Dermis microvascular lymphatic vessel endothelial cell (primary cell): ENCODE results near the gene ARID1B. TPM values are rescaled to one million over a fixed set of nuclear protein-coding genes. Genes with fewer than 3 reads are reported as not detected.
A peak's percentile ranks its signal among the peaks of the same experiment; 100 is the strongest.
"Not testable (repeated sequence)": the region's sequence is repeated elsewhere in the genome, so short reads cannot be mapped to it uniquely, and the experiment has no call there.

Source experiments
- DNase-seq, 2 donors: peaks; one replicate each; pipeline versions ENCODE4 v3.0.0 to v3.0.0-alpha.2; 2010; ENCODE audit warnings: low read depth in 2 of 2
- total RNA-seq: library from RNA; depleted of rRNA; stranded (reverse); fragments of >200 nt; gene quantifications from 2 replicates; pipeline ENCODE4 v1.2.1, GENCODE V29; 2014

Gene ARID1B
- total RNA-seq, 1 donor from 2014 or later, result 22.0 TPM

DNA sequence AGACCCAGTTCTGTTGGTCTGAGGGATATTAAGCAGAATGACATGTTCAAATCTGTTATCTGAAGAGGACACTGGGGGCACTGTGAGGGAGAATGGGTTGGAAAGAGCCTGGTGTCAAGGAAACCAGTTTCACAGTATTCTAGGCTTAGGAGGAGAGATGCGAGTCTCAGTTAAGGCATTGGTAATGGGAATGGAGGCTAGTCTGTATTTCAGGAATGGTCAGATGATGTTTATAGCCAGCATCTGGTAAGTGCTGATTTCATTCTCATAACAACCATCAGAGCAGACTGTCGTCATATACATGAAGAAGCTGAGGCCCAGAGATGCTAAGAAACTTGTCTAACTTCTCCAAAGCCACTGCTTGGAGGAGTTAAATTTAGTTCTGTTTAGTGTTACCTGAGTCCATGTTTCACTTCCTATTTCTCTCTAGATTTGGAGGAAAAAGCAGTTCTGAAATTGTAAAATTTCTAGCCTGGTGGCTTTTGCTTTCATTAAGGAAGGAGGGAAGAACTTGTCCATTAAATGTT is 242.0 kb downstream of the ARID1B start:
- DNase-seq, result no peak

DNA sequence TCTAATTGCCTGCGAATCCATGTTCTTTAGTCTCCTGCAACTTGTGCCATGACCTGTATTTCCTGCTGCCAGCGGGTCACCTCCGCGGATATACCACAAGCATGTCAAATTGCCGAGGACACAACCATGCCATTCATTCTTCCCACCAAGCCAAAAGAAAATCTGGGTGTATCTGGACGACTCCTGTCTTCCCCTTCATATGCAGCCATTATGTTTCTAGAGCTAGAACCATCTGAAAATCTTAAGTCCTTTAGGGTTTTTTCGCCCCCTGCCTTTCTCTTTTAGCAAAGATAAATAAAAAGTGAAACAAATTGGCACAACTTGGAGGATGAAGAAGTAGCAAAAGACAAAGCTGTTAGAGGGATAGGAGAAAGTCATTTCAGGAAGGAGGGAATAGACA is 242.6 kb downstream of the ARID1B start:
- peak in 1 of 2 donors; percentile 7 for DNase-seq

DNA sequence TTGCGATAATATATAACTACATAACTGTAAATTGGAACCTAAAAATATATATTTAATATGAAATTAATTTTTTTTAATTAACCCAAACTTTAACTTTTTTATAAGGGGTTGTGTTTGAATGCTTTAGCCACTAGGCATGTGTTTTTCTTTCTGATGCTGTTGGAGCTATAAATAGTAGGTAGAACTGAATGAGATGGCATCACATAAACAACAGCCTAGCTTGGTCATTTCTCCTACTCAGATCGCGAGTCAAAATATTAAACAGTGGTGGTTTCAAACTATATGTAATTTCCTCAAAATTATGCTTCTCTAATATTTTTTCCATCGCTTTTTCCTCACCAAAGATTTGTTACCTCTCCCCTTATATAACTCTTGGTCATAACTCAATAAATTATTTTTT is 243.2 kb downstream of the ARID1B start:
- peak; percentile 4 to 58 for DNase-seq

DNA sequence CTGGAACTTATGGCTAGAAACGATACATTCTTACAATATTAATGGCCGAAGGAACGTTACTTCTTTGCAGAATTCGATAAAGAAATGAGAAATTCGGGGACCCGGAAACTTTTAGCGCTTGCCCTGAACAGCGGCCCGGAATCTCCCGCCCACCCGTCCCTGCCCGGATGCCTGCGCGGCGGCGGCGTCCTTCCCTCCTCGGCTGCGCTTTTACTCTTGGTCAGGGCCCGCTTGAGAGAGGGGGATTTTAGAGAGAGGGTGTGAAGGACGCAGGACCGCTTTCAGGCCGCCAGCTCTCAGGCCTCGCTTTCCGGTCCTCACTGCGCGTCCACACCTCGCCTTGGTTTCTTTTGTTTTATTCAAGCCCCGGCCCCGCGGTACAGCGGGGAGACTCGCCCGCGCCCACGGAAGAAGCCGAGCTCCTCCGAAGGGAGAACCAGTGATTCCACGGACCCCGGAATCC is 243.7 kb downstream of the ARID1B start:
- DNase-seq, result peak; percentile 25 to 69

DNA sequence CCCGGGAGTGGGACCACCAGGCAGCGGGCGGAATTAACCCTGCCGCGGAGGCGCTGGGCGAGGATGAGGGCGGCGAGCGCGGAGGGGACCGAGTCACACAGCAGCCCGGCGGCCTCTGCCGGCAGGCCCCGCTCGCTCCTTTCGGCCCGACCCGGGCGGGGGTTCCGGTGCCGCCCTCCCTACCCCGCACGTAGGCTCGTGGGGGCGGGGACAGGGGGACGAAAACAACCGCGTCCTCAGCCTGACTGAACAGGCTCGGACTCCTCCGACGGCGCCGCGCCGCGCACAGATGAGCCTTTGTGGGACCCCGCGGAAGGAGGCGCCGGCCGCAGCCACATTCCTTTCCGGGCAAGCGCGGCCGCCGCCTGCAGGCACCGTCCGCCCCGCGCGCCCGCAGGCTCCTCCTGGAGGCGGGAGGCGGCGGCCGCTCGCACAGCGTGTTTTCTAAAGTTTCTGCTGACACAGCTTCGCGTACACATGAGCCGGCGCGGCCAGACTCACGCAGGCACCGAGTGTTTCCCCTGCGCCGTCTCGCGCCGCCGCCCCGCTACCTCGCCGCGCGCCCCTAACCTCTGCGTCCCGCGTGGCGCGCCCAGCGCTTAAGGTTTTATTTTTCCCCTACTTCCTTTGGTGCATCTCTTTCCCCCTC is 244.3 kb downstream of the ARID1B start:
- peak; percentile 70 to 88 for DNase-seq

DNA sequence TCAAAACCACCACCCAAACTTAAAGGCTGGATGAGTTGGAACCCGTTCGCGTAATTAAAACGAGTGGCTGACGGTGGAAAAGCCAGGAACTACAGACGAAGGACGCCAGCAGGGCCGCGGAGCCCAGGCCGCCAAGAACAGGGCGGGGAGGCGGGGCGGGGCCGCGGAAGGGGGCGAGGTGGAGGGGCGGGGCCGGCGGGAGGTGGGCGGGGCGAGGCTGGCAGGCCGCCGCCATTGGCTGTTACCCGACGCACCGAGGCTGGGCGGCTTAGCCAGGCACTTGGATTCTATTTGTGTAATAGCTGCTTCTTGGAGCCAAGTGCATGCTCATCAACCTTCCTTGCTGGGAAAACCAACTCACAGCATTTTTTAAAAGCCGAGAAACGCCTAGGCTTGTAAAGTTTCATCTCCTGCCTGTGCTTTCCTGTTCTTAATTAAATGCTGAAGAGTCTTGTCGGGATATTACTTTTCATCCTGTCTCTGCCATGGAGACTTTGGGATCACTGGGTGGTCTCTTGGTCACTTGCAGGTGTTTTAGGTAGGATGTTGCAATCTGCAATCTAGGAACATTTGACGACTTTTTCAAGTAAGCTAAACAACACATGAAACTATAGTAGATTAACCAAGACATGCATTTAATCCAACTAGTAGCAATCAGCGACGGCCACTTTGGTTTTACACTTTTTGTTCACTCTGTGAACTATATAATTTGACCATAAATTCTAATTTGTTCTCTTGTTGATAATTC is 245.0 kb downstream of the ARID1B start:
- peak; percentile 14 to 87 for DNase-seq

DNA sequence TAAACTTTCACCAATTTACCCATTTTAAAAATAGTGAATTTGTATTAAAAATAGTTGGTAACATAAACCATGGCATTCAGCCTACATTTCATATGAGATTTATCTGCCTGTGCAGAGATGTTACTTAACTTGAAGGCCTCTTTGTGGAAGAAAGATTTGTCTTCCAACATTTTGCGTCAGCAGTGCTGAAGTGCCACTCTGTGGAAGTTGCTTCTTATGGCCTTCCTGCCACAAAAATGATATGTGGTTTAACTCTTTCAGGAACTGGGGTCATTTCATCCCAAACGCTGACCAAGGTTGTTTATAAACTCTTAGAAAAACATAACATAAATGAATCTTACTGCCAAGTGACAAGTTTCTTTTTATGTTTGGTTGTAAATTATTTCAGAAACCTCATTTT is 246.8 kb downstream of the ARID1B start:
- no peak for DNase-seq

DNA sequence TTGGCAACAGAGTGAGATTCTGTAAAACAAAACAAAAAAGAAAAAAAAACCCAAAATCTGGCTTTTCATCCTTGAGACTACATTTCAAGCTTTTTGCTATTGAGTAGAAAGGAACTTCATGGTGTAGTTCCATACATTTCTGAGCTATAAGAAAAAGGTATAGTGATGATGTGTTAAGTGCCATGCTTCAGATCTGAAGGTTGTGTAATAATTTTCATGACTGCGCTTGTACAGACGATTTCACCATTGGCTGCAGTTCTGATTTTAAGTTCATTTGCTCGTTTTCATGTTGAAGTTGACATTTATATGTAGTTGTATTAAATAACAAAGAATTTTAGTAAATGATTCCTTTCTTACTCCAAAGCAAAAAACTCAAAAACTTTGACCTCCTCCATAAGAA is 247.6 kb downstream of the ARID1B start:
- no peak for DNase-seq

DNA sequence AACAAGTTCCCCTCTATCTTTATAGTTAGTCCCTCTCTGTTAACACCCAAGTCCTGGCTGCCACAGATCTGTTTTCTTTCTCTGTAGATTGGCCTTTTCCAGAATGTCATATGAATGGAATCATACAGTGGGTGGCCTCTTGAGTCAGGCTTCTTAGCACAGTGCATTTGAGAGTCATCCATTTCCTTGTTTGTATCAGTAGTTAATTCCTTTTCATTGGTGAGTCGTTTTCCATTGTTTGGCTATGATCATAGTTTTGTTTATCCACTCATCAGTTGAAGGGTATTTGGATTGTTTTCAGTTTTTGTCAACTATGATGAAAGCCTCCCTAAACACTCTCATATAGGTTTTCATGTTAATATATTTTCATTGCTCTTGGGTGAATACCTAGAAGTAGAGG is 248.3 kb downstream of the ARID1B start:
- DNase-seq, result peak in 1 of 2 donors; percentile 22

DNA sequence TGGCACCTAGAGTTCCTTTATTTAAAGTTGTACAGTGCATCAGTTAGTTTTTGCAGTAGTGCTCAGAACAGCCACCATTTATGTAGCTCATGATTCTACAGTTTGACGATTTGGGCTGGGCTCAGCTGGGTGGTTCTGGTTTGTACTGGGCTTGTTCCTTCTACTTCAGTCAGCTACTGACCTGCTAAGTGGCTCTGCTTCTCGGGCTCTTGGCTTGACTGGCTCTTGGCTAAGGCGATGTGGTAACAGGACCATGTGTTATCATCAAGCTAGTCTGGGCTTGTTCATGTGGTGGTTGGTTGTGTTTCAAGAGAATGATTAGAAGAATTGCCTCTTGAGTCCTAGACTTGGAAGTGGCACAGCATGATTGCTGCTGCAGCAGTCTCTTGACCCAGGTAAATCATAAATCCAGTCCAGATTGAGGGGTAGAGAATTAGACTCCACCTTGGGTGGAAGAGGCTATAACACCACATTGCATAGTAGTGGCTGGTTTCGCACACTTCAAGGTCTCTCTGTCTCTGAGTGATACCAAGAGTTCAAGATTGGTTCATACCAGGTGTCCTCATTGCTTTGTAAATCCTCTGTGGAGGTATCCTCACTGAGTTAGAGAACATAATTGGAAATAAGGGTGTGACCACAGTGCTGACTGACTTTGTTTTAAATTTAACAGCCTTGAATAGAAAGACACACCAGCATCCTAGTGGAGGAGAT is 253.0 kb downstream of the ARID1B start:
- no peak for DNase-seq

DNA sequence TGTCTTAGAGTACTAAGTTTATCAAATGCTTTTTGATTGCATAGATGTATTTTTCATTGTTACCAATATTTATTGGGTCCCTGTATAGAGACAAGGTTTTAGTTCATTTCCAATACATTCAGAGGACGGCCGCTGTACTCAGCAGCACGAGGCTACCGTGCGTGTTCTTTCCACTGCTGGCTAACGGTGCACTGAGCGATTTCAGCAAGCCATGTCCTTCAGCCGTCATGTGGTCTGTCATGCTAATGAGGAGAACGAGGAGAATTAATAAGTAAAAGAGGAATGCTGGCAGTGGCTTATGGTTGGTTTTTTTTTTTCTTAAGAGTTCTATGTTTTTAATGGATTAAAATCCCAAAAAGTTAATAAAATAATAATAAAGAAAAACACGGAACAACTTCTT is 253.6 kb downstream of the ARID1B start:
- no peak for DNase-seq

DNA sequence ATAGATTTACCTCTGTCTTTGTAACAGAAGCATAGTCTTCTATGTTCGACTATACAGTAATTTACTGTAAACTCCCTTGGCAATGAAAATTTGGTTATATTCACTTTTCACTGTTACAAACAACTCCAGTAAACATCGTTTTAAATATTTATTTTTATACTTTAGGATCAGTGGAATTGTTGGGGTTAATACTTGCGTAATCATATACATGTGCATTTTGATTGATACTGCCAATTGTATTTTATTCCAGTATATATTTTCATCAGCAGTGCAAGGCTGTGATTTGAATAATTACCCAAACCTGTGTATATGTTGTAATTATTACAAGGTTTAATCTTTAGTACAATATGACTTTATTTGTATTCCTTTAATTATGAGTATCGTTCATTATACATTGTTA is 255.7 kb downstream of the ARID1B start:
- no peak for DNase-seq

DNA sequence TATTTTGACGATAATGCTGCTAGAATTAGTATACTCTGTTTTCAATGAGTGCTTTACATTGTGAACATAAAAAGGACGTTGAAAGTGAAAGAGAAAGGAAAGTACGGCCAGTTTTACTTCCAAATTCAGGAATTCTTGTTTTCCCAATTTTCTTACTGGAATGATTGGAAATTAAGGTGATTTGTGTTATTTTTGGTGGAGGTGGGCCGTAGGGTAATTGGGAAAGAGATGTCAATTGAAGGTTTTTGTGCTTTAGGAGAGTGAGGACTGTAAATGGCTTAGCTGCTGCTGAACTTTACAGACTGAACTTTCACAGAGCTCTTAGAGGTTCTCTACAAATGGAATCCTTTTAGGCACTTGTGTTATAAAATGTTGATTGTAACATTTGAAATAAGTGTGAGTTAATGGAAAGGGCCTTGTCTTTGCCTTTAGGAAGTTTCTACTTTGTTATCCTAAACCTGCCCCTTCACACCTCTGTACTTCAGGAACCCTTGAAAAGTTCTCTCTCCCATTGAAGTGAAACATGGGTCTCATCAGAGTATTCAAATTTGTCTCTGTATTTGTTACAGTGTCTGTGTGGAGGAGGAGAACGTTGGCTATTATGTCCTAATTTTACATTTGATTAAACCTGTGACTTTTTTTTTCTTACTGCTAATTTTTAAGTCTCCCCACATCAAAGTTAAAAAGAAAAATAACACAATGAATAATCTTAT is 256.4 kb downstream of the ARID1B start:
- DNase-seq, result peak; percentile 20 to 26

DNA sequence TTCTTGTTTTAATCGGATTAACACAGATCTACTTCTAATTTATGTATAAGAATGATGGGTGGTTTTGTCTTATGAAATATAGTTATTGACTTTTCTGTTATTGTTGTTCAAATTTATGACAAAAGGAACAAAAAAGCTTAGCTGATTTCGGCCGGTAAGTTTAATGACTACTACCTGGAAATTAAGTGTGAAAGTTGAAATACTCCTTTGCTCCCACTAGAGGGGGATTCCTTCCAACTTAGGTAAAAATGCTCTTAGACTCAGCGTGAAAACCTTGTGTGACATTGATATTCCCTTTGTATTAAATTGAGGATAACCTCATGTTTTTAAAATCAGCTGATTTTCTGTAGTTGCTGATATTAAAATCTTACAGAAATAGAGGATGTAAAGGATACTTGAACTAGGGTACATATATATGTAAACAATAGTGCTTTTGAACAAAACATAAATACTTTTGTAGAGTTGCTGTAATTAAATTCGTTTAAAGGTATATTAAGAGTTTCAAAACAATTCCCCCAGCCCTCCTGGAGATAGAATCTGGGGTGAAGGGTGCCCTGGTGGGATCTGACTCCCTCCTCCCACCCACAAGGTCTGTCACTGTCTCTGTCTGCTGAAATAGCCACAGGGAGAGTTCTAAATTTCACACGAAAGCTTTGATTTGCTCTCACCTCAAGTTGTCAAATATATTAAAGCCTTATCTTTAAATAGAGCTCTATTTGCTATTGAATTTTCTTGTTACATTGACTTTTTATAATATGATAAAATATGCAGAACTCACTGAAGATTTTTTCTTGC is 257.5 kb downstream of the ARID1B start:
- DNase-seq, result peak; percentile 77 to 79

DNA sequence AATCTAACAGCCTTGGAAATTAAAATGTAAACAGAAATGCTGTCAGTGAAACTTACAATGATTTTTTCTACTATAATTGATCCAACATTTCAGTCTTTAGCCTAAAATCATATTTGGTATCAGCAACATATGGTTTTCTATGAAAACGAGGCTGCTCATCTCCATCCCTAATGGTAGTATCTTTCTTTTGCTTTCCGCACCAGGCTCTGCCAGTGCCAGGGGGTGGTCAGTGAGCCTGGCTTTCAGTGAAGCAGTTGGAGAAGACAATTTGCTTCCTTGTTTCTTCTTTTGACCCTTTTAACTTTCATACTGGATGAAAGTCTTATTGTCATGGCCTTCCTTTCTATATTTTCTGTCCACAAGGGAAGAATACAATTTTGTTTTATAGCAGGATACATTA is 258.4 kb downstream of the ARID1B start:
- no peak for DNase-seq

DNA sequence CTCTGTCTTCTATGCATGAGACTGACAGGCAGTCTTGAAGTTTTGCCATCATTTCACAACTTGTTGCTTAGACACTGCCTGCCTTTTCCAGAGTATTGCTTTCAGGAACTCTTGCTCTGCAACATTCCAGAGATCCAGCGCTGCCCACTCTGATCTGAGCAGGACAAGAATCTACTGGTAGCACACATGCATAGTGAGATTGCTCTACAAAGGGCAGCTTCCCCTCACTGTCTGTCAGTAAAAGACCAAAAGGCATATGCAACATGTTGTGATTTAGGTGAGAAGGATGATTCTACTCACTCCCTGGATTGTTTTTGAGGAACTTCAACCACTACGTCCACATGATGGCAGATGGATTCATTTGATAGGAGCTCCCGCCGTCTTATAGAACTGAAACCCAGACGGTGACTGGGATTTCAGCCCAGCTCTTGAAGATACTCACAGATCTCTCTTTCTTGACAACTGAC is 259.1 kb downstream of the ARID1B start:
- DNase-seq, result no peak

DNA sequence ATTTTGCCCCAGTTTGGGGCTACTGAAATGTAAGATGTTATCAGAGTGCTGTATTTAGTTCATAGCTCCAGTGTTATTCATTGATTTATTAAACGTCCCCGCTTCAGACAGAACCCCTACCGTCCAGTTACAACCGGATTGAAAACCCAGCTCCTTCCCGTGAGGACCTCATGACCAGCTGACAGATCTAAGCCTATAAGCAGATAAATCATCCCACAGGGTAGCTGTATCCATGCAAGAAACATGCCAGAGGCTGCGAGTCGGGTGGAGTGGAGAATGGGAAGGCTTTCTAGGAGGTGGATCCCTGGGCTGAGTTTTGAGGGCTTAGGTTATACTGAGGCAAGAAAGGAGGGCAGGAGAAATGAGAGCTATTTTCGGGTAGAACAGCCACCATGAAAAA is 260.0 kb downstream of the ARID1B start:
- DNase-seq, result no peak

DNA sequence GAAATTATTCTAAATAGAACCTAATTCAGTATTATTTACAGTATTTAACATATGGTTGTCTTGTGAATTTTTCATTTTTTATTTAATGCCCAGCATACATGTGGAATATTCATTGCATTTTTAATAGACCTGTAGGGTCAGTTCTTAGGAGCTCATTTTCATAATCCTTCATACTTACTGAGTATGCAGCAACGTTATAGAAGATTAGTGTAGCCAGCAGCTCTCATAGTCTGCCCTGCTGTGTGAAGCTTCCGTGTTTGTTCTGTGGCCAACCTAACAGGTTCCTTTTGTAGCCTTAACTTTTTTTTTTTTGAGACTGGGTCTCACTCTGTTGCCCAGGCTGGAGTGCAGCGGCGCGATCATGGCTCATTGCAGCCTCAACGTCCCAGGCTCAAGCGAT is 261.4 kb downstream of the ARID1B start:
- DNase-seq, result no peak

DNA sequence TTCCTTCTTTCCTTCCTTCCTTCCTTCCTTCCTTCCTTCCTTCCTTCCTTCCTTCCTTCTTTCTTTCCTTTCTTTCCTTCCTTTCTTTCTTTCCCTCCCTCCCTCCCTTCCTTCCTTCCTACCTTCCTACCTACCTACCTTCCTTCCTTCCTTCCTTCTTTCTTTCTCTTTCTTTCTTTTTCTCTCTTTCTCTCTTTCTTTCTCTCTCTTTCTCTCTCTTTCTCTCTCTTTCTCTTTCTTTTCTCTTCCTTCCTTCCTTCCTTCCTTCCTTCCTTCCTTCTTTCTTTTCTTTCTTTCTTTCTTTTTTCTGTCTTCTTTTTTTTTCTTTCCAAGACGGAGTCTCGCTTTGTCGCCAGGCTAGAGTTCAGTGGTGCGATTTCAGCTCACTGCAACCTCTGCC is 262.5 kb downstream of the ARID1B start:
- not testable (repeated sequence) for DNase-seq

DNA sequence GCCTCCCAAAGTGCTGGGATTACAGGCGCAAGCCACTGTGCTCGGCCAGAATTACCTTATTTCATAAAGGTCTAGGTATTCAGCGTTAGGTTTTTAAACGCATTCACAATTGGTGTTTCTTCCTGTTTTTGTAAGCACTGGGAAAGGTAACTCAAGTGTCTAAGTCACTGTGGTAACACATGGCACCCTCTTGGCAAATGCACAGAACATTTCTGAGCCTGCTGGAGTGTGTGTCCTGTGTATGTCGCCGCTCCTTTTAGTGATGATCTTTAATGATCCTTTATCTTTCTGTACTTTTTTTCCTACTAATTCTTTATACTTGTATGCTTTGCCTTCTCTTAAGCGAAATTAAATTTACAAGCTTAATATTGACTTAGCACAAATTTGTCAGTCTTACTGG is 263.0 kb downstream of the ARID1B start:
- DNase-seq, result no peak
